G401.6 (cell line): ENCODE results near the gene ERN1.

ENCODE experiments used
- FAIRE-seq: peaks from 2 replicates; lab custom pipeline; 2012; peaks lifted over from hg19 to GRCh38; lab: Jason Lieb, UNC

The ERN1 gene

GRCh38 chr17:64109400-64109799, 20.5 kb downstream of the ERN1 start:
- no peak for FAIRE-seq

- FAIRE-seq = no peak
Observed at GRCh38 chr17:64107500-64108236, 22.3 kb downstream of the ERN1 start.

- FAIRE-seq = no peak
Observed at GRCh38 chr17:64106918-64107317, 23.0 kb downstream of the ERN1 start.

- FAIRE-seq = no peak
Observed at GRCh38 chr17:64103391-64104364, 26.3 kb downstream of the ERN1 start.

GRCh38 chr17:64102627-64103390, 27.1 kb downstream of the ERN1 start:
- no peak for FAIRE-seq

- FAIRE-seq = no peak
Observed at GRCh38 chr17:64099543-64099942, 30.4 kb downstream of the ERN1 start.

- FAIRE-seq = no peak
Observed at GRCh38 chr17:64097196-64097936, 32.6 kb downstream of the ERN1 start.

GRCh38 chr17:64096037-64096436, 33.9 kb downstream of the ERN1 start:
- no peak for FAIRE-seq

- FAIRE-seq = no peak
Observed at GRCh38 chr17:64095144-64095882, 34.6 kb downstream of the ERN1 start.

- no peak for FAIRE-seq
Observed at GRCh38 chr17:64094412-64094811, 35.5 kb downstream of the ERN1 start.

GRCh38 chr17:64092952-64093451, 36.9 kb downstream of the ERN1 start:
- FAIRE-seq = no peak

GRCh38 chr17:64092113-64092512, 37.8 kb downstream of the ERN1 start:
- FAIRE-seq = no peak

GRCh38 chr17:64091571-64091970, 38.4 kb downstream of the ERN1 start:
- FAIRE-seq = no peak

GRCh38 chr17:64091116-64091515, 38.8 kb downstream of the ERN1 start:
- FAIRE-seq = no peak

GRCh38 chr17:64090144-64090543, 39.8 kb downstream of the ERN1 start:
- no peak for FAIRE-seq

GRCh38 chr17:64087252-64088005, 42.5 kb downstream of the ERN1 start:
- FAIRE-seq = no peak

GRCh38 chr17:64085650-64086005, 44.3 kb downstream of the ERN1 start:
- FAIRE-seq = no peak

- no peak for FAIRE-seq
Observed at GRCh38 chr17:64084940-64085649, 44.8 kb downstream of the ERN1 start.

GRCh38 chr17:64084086-64084939, 45.6 kb downstream of the ERN1 start:
- FAIRE-seq = no peak
